Neural cell (in vitro differentiated cells): ENCODE data around the gene TCF12. TPM values are rescaled to one million over a fixed set of nuclear protein-coding genes. Genes with fewer than 3 reads are reported as not detected.

Experiments used
- H2AFZ ChIP-seq: fragments of 200-600, 300-800 bp; sonication (generic), shearing (Covaris generic); 2 replicates; pipeline ENCODE4 v1.6.0; 2014; ENCODE audit warnings: low read depth, mild to moderate bottlenecking, antibody characterized with exemption, low read length, moderate library complexity
- H3F3A ChIP-seq: fragments of 200-600 bp; shearing (Covaris generic); 2 replicates; pipeline ENCODE4 v1.6.1; 2016; ENCODE audit warnings: mild to moderate bottlenecking, moderate library complexity, mixed read lengths, antibody characterized with exemption, low read length; ENCODE audit not compliant: insufficient read depth, poor library complexity, severe bottlenecking
- H3K27ac ChIP-seq: fragments of 200-600, 300-800 bp; sonication (generic), shearing (Covaris generic); 2 replicates; pipeline ENCODE4 v1.5.1; 2014; ENCODE audit warnings: mild to moderate bottlenecking, low read length, moderate library complexity
- H3K27me3 ChIP-seq: fragments of 300-800, 200-600 bp; sonication (generic), shearing (Covaris generic); 2 replicates; pipeline ENCODE4 v1.6.0; 2014; ENCODE audit warnings: mild to moderate bottlenecking, low read depth, low read length, moderate library complexity; ENCODE audit not compliant: insufficient read depth
- H3K36me3 ChIP-seq: fragments of 300-800, 200-600 bp; sonication (generic), shearing (Covaris generic); 2 replicates; pipeline ENCODE4 v1.5.1; 2014; ENCODE audit warnings: mild to moderate bottlenecking, antibody characterized with exemption, low read length, moderate library complexity; ENCODE audit not compliant: insufficient read depth
- H3K4me2 ChIP-seq: fragments of 300-800, 200-600 bp; sonication (generic), shearing (Covaris generic); 2 replicates; pipeline ENCODE4 v1.6.0; 2014; ENCODE audit warnings: mild to moderate bottlenecking, low read length
- H3K4me3 ChIP-seq: fragments of 300-800, 200-600 bp; sonication (generic), shearing (Covaris generic); 2 replicates; pipeline ENCODE4 v1.5.1; 2014; ENCODE audit warnings: mild to moderate bottlenecking, low read length, moderate library complexity
- H3K79me2 ChIP-seq: fragments of 200-600 bp; shearing (Covaris generic); replicated peaks from 2 replicates; pipeline ENCODE4 v1.6.0; 2014; ENCODE audit warnings: mild to moderate bottlenecking, low read length, moderate library complexity; ENCODE audit not compliant: insufficient read depth
- H3K9ac ChIP-seq: fragments of 300-800, 200-600 bp; sonication (generic), shearing (Covaris generic); 2 replicates; pipeline ENCODE4 v1.6.1; 2016; ENCODE audit warnings: mild to moderate bottlenecking, low read length, mixed read lengths
- H3K9me2 ChIP-seq: fragments of 200-600 bp; shearing (Covaris generic); 2 replicates; pipeline ENCODE4 v1.6.1; 2016; ENCODE audit warnings: mild to moderate bottlenecking, low read length, mixed read lengths; ENCODE audit not compliant: insufficient read depth
- H3K9me3 ChIP-seq: fragments of 200-600, 300-800 bp; sonication (generic), shearing (Covaris generic); 2 replicates; pipeline ENCODE4 v1.6.1; 2016; ENCODE audit warnings: mild to moderate bottlenecking, mixed run types, low read length, moderate library complexity, mixed read lengths
- H4K20me1 ChIP-seq: fragments of 200-600 bp; shearing (Covaris generic); 2 replicates; pipeline ENCODE4 v1.6.1; 2016; ENCODE audit warnings: mild to moderate bottlenecking, mixed run types; ENCODE audit not compliant: insufficient read depth
- CTCF ChIP-seq: fragments of 450-650 bp; IDR thresholded peaks from 2 replicates; pipeline ENCODE4 v1.5.1; 2014; ENCODE audit warnings: antibody characterized with exemption, mild to moderate bottlenecking, moderate library complexity; ENCODE audit not compliant: poor library complexity, severe bottlenecking
- EP300 ChIP-seq: fragments of 450-650 bp; conservative IDR thresholded peaks from 2 replicates; pipeline ENCODE4 v1.6.1; 2014; ENCODE audit warnings: antibody characterized with exemption, mild to moderate bottlenecking, moderate library complexity; ENCODE audit not compliant: poor library complexity, severe bottlenecking
- EZH2 ChIP-seq: fragments of 200-600, 300-800 bp; shearing (Covaris generic), sonication (generic); IDR thresholded peaks from 2 replicates; pipeline ENCODE4 v1.6.1; 2014; ENCODE audit warnings: antibody characterized with exemption, low read length, borderline replicate concordance, mild to moderate bottlenecking; ENCODE audit not compliant: insufficient read depth, poor library complexity, severe bottlenecking
- MXI1 ChIP-seq: fragments of 450-650 bp; conservative IDR thresholded peaks from 2 replicates; pipeline ENCODE4 v1.6.1; 2014; ENCODE audit warnings: antibody characterized with exemption, mild to moderate bottlenecking; ENCODE audit not compliant: poor library complexity, severe bottlenecking
- POLR2AphosphoS5 ChIP-seq: IDR thresholded peaks from 2 replicates; pipeline ENCODE4 v1.6.1; 2012
- RAD21 ChIP-seq: fragments of 450-650 bp; conservative IDR thresholded peaks from 2 replicates; pipeline ENCODE4 v1.6.1; 2014; ENCODE audit warnings: antibody characterized with exemption, mild to moderate bottlenecking, moderate library complexity
- REST ChIP-seq: IDR thresholded peaks from 2 replicates; pipeline ENCODE4 v1.6.1; 2012; ENCODE audit warnings: borderline replicate concordance
- SMC3 ChIP-seq: fragments of 450-650 bp; conservative IDR thresholded peaks from 2 replicates; pipeline ENCODE4 v1.6.1; 2014; ENCODE audit warnings: antibody characterized with exemption, mild to moderate bottlenecking, moderate library complexity; ENCODE audit not compliant: poor library complexity
- TAF1 ChIP-seq: IDR thresholded peaks from 2 replicates; pipeline ENCODE4 v1.6.1; 2012; ENCODE audit warnings: low read depth
- polyA plus RNA-seq: library from polyadenylated mRNA; depleted of rRNA; stranded (reverse); fragments of >200 nt; gene quantifications from 2 replicates; pipeline ENCODE4 v1.2.3, GENCODE V29; 2014

TCF12 gene
- polyA plus RNA-seq, 1 donor from 2014 or later = 52.7 TPM

- Histone ChIP-seq H3K79me2 (no peaks in the 10 kb centered on the region), H3F3A (no peaks in the 10 kb centered on the region), H3K27me3 (no peaks in the 10 kb centered on the region), H3K36me3 (no peaks in the 10 kb centered on the region), H3K4me3 (no peak overlapping the region), H3K9me3 (no peaks in the 10 kb centered on the region), H3K27ac (no peak overlapping the region), H4K20me1 (no peaks in the 10 kb centered on the region), H3K4me2 (no peak overlapping the region), H3K9me2 (no peaks in the 10 kb centered on the region), H3K9ac (no peak overlapping the region), H2AFZ (no peak overlapping the region)
- TF ChIP-seq TAF1 (no peak), RAD21 (no peak), POLR2AphosphoS5 (no peak), SMC3 (no peak), EZH2 (no peak), EP300 (no peak), REST (no peak), MXI1 (no peak), CTCF (no peak)
These were observed 389.7 kb downstream of the TCF12 start for GRCh38 chr15:57308170-57308545.

- Histone ChIP-seq H3K4me2 (no peak overlapping the region), H3K27ac (no peak overlapping the region), H2AFZ (no peak overlapping the region), H3K36me3 (no peaks in the 10 kb centered on the region), H4K20me1 (no peaks in the 10 kb centered on the region), H3F3A (no peaks in the 10 kb centered on the region), H3K4me3 (no peak overlapping the region), H3K9me2 (no peaks in the 10 kb centered on the region), H3K27me3 (no peaks in the 10 kb centered on the region), H3K9me3 (no peaks in the 10 kb centered on the region), H3K79me2 (no peaks in the 10 kb centered on the region), H3K9ac (no peak overlapping the region)
- TF ChIP-seq EZH2 (no peak), REST (no peak), CTCF (no peak), MXI1 (no peak), TAF1 (no peak), POLR2AphosphoS5 (no peak)
These were observed 391.7 kb downstream of the TCF12 start for GRCh38 chr15:57309856-57310760.
